ENCODE data around the gene ABCD3. TPM values are rescaled to one million over a fixed set of nuclear protein-coding genes. Genes with fewer than 3 reads are reported as not detected.
A peak's percentile ranks its signal among the peaks of the same experiment; 100 is the strongest.

The ABCD3 gene
- total and polyA plus RNA-seq, 2 of the 13 experiments (the other 11 are each of a cell fraction or from before 2014, with no cell fraction given), result 27.5 to 166 TPM

DNA sequence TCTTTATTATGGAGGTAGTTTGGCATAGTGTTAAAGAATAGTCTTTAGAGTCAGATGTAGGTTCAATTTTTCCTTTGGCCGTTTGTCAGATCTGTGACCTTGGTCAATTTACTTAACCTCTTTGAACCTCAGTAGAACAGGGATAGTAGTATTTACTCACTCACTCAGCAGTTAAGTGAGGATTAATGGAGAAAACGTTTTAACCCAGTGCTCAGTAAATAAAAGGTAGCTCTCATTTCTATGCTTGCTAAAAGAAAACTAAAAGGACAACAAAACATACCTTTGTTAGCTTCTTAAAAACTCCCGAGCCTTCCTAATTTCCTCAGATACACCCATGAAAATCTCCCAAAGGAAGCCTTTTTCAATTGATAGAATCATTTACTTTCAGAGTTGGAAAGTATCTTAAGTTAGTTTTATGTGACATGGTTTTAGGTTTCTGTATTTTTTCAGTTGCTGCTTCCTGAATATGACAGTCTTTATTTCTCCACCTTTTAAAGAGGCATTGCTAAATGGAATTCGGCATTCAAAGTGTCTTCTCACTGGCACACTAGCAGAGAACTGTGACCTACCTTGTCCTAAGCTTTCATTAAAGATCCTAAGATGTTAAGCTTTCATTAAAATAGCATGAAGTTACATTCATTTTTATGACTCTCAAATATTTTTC is 7.8 kb downstream of the ABCD3 start (continued):
- TF ChIP-seq MZF1 (CRISPR knock-in tag; IDR thresholded peaks at IDR 0.05; ENCODE audit: borderline replicate concordance), result no peak
- TF ChIP-seq KMT2B (CRISPR knock-in tag; IDR thresholded peaks at IDR 0.05), result no peak; the same call in 1 of the 2 replicates
- peak; percentile 78 for TF ChIP-seq HNF4A (CRISPR knock-in tag; IDR thresholded peaks at IDR 0.05)
- no peak for TF ChIP-seq NFE2 (CRISPR knock-in tag; IDR thresholded peaks at IDR 0.05)
- TF ChIP-seq FOXC1 (CRISPR knock-in tag; IDR thresholded peaks at IDR 0.05; ENCODE audit: borderline replicate concordance), result no peak
- peak; percentile 98 for TF ChIP-seq PITX1 (CRISPR knock-in tag; IDR thresholded peaks at IDR 0.05)
- TF ChIP-seq ZNF737 (CRISPR knock-in tag; IDR thresholded peaks at IDR 0.05; ENCODE audit: borderline replicate concordance), result no peak
- no peak for TF ChIP-seq LCORL (IDR thresholded peaks at IDR 0.05)
- TF ChIP-seq LCORL (CRISPR knock-in tag; IDR thresholded peaks at IDR 0.05), result no peak
- TF ChIP-seq, protein P1, sequence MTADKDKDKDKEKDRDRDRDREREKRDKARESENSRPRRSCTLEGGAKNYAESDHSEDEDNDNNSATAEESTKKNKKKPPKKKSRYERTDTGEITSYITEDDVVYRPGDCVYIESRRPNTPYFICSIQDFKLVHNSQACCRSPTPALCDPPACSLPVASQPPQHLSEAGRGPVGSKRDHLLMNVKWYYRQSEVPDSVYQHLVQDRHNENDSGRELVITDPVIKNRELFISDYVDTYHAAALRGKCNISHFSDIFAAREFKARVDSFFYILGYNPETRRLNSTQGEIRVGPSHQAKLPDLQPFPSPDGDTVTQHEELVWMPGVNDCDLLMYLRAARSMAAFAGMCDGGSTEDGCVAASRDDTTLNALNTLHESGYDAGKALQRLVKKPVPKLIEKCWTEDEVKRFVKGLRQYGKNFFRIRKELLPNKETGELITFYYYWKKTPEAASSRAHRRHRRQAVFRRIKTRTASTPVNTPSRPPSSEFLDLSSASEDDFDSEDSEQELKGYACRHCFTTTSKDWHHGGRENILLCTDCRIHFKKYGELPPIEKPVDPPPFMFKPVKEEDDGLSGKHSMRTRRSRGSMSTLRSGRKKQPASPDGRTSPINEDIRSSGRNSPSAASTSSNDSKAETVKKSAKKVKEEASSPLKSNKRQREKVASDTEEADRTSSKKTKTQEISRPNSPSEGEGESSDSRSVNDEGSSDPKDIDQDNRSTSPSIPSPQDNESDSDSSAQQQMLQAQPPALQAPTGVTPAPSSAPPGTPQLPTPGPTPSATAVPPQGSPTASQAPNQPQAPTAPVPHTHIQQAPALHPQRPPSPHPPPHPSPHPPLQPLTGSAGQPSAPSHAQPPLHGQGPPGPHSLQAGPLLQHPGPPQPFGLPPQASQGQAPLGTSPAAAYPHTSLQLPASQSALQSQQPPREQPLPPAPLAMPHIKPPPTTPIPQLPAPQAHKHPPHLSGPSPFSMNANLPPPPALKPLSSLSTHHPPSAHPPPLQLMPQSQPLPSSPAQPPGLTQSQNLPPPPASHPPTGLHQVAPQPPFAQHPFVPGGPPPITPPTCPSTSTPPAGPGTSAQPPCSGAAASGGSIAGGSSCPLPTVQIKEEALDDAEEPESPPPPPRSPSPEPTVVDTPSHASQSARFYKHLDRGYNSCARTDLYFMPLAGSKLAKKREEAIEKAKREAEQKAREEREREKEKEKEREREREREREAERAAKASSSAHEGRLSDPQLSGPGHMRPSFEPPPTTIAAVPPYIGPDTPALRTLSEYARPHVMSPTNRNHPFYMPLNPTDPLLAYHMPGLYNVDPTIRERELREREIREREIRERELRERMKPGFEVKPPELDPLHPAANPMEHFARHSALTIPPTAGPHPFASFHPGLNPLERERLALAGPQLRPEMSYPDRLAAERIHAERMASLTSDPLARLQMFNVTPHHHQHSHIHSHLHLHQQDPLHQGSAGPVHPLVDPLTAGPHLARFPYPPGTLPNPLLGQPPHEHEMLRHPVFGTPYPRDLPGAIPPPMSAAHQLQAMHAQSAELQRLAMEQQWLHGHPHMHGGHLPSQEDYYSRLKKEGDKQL (CRISPR knock-in tag; IDR thresholded peaks at IDR 0.05; ENCODE audit: low read depth), result peak; percentile 93
- TF ChIP-seq TBL1XR1 (IDR thresholded peaks at IDR 0.05; ENCODE audit: borderline replicate concordance, low read length, partially characterized antibody), result peak; percentile 31
- TF ChIP-seq CBX5 (CRISPR knock-in tag; IDR thresholded peaks at IDR 0.05; ENCODE audit: borderline replicate concordance), result no peak
- TF ChIP-seq TARDBP (CRISPR knock-in tag; IDR thresholded peaks at IDR 0.05), result peak; percentile 89
- TF ChIP-seq HNRNPUL1 (IDR thresholded peaks at IDR 0.05; ENCODE audit: low read depth, low read length), result peak; percentile 46; the same call in 1 of the 2 replicates
- no peak for TF ChIP-seq ZSCAN29 (CRISPR knock-in tag; conservative IDR thresholded peaks at IDR 0.05)
- TF ChIP-seq KDM4B (CRISPR knock-in tag; IDR thresholded peaks at IDR 0.05), result no peak
- TF ChIP-seq HCFC1 (IDR thresholded peaks at IDR 0.05; ENCODE audit: low read depth, low read length), result no peak
- TF ChIP-seq RELA (CRISPR knock-in tag; IDR thresholded peaks at IDR 0.05), result no peak
- TF ChIP-seq, protein P2, sequence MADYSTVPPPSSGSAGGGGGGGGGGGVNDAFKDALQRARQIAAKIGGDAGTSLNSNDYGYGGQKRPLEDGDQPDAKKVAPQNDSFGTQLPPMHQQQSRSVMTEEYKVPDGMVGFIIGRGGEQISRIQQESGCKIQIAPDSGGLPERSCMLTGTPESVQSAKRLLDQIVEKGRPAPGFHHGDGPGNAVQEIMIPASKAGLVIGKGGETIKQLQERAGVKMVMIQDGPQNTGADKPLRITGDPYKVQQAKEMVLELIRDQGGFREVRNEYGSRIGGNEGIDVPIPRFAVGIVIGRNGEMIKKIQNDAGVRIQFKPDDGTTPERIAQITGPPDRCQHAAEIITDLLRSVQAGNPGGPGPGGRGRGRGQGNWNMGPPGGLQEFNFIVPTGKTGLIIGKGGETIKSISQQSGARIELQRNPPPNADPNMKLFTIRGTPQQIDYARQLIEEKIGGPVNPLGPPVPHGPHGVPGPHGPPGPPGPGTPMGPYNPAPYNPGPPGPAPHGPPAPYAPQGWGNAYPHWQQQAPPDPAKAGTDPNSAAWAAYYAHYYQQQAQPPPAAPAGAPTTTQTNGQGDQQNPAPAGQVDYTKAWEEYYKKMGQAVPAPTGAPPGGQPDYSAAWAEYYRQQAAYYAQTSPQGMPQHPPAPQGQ (CRISPR knock-in tag; IDR thresholded peaks at IDR 0.05; ENCODE audit: borderline replicate concordance), result no peak
- no peak for TF ChIP-seq RFX3 (CRISPR knock-in tag; IDR thresholded peaks at IDR 0.05)
- TF ChIP-seq, protein P3, sequence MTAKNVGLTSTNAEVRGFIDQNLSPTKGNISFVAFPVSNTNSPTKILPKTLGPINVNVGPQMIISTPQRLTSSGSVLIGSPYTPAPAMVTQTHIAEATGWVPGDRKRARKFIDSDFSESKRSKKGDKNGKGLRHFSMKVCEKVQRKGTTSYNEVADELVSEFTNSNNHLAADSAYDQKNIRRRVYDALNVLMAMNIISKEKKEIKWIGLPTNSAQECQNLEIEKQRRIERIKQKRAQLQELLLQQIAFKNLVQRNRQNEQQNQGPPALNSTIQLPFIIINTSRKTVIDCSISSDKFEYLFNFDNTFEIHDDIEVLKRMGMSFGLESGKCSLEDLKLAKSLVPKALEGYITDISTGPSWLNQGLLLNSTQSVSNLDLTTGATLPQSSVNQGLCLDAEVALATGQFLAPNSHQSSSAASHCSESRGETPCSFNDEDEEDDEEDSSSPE (CRISPR knock-in tag; IDR thresholded peaks at IDR 0.05), result no peak
- peak; percentile 96 for TF ChIP-seq NFIC (IDR thresholded peaks at IDR 0.05; ENCODE audit: low read length)
- TF ChIP-seq ZNF136 (CRISPR knock-in tag; IDR thresholded peaks at IDR 0.05; ENCODE audit: low read depth), result no peak

All from HepG2 (cell line).